HG02938 (cell line): ENCODE data around the gene ACSL5.
"Not testable (repeated sequence)": the region's sequence is repeated elsewhere in the genome, so short reads cannot be mapped to it uniquely, and the experiment has no call there.

ENCODE experiments used
- ATAC-seq: cut with Tn5 transposase; IDR thresholded peaks from one replicate; pipeline ENCODE4 v1.9.1; 2021; ENCODE audit warnings: mild to moderate bottlenecking, moderate library complexity; ENCODE audit not compliant: unreplicated experiment

Gene ACSL5

DNA sequence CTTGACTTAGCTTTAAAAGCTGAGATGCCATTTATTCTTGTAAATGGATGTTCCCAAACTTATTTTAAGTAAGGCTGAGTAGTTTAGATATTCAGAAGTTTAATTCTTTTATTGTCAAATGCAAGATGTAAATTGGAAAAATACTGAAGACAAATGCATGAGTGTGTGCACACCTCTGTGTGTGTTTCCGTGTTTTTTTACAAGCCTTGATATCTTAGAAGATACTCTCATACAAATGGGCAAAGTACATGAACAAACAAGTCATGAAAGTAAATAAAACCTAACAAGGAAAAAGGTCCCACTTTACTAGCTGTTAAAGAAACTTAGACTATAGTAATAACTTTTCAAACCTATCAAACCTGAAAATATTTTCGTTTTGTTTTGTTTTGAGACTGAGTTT, 29.0 kb downstream of the ACSL5 start:
- ATAC-seq, result no peak

DNA sequence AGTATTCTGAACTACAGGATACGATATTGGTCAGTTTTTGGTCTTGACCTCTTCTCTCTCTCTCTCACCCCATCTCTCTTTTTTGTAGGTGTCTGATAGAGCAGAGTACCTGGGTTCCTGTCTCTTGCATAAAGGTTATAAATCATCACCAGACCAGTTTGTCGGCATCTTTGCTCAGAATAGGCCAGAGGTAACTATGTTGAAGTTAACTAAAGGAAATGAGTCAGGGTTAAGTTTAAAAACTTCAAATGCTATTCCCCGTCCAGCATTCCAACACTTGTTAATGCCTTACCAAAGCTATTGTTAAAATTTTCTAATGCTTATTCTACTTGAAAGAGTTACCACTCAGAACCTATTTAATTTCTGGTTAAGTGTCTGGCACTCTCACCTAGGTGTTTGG, 30.7 kb downstream of the ACSL5 start:
- ATAC-seq, result no peak

DNA sequence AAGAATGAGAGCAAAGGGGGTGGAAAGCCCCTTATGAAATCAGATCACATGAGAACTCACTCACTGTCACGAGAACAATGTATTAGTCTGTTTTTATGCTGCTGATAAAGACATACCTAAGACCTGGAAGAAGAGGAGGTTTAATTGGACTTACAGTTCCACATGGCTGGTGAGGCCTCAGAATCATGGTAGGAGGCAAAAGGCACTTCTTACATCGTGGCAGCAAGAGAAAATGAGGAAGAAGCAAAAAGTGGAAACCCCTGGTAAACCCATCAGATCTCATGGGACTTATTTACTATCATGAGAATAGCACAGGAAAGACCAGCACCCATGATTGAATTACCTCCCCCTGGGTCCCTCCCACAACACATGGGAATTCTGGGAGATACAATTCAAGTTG, 32.9 kb downstream of the ACSL5 start:
- ATAC-seq, result not testable (repeated sequence)

DNA sequence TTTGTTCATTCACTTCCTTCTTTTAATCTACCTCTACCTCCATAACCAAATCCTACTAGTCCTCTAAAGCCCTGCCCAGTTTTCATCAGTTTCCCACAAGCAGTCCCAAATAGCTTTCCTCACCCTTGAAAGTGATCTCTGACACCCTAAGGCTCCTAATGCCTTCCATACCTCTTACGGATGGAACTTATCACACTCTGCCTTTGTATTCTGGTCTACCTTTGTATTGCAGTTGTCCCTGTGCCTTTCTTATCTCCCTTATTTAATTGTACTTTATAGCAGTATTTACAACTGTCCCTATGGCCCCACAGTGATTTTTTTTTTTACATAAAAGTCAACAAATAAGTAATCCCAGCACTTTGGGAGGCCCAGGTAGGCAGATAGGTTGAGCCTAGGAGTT, 33.8 kb downstream of the ACSL5 start:
- ATAC-seq, result no peak

DNA sequence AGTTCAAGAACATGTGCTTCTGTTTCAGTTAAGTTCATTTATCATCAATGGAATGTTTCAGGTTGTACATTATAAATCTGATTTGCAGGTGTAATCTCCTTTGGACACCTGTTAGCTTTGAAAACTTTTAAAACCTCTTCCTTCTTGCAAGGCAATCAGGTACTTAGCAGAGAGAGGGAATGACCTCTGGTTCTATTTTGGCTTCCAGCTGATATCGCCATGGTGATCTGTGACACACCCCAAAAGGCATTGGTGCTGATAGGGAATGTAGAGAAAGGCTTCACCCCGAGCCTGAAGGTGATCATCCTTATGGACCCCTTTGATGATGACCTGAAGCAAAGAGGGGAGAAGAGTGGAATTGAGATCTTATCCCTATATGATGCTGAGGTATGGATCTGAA, 35.4 kb downstream of the ACSL5 start:
- ATAC-seq, result no peak

DNA sequence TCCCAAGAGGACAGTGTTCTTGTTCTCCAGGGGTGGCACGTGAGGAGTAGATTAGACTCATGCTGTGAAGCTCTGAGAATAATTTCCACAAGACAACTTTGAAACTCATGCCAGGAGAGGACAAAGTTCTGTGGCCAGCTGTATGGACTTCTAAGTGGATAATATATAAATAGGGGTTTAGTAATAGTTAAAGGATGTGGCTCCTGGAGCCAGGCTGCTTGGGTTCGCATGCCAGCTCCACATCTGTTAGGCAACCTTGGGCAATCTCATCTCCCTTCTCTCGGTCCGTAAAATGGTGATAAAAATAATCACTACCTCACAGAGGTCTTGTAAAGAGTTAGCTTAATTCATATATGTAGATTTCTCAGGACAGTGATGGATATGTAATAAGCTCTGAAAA, 35.8 kb downstream of the ACSL5 start:
- ATAC-seq, result no peak

DNA sequence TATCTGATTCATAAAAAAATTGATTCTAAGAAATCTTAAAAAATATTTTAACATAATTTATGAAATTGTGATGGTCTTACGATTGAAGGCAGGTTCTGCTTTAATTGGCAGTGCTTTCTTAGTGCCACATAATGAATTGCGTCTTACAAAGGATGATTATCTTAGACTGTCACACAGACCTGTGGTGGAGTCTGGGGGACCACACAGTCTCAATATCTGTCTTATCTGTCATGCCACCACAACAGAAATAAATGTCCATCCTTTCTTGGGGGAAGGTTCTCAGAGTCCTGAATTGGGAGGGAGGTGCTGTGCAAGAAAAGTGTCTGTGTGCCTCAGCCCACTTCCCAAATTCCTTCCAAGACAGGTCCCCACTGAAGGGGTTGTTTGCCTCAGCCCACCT, 38.8 kb downstream of the ACSL5 start:
- no peak for ATAC-seq

DNA sequence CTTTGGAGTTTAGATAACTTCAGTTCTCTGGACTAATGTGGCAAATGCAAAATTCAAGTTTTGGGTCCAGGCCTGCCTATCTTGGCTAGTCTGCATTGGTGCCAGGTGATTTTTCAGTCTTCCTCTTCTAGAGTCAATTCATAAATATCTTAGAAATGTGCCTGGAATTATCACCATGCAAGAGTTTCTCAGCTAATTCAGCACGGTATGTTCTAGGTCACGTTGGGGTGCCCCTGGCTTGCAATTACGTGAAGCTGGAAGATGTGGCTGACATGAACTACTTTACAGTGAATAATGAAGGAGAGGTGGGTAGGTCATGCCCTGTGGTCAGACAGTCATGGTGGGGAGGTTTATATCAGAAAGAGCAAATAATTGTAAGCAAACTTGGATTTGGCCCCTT, 47.8 kb downstream of the ACSL5 start:
- ATAC-seq, result no peak

DNA sequence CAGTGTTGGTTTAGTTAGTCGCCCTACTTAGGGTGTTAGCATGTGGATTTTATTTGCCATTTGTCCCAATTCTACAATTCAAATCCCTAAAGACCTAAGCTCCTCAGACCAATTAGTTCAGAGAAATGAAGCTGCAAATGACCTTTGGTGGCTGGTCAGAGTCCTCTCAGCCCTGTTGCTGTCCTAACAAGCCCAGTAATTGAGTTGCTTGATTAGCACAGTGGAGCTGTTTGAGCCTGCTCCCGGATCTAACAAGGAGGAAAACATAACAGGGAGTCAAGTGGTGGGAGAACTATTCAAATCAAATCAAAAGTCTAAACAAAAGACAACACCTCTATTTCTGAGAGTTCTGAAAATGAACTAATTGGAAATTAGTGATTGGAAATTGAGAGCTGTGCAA, 50.7 kb downstream of the ACSL5 start:
- ATAC-seq, result no peak

DNA sequence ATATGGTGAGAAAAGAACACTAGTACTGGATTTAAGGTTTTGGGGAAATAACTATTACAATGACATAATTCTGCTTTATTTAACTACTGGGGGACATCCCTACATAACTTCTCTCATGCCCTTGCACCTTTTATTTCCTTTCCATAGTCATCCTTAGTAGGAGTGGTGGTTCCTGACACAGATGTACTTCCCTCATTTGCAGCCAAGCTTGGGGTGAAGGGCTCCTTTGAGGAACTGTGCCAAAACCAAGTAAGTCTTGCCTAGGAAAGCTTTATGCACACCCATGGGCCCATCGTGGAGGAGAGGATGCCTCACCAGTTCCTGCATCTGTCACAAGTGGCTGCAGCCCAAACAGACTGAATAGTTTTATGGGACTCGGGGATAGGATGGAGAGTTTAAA, 52.2 kb downstream of the ACSL5 start:
- no peak for ATAC-seq

DNA sequence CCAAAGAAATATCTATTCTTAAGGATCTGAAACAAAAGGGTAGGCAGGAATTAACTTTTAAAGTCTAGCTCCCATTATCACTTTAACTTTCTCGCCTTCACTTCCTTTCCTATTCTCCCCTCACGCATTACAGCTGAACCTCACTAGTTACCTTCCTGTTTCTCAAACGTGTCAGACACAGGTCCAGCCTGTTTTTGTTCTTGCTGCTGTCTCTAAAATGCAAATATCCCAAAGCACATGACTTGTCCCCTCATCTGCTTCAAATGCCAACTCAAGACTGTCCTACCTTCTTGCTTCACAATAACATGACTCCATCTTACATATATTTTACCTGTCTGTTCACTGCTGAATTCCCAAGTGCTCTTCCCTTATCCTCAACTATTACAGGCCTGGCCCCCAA, 55.2 kb downstream of the ACSL5 start:
- peak; percentile 63 for ATAC-seq

DNA sequence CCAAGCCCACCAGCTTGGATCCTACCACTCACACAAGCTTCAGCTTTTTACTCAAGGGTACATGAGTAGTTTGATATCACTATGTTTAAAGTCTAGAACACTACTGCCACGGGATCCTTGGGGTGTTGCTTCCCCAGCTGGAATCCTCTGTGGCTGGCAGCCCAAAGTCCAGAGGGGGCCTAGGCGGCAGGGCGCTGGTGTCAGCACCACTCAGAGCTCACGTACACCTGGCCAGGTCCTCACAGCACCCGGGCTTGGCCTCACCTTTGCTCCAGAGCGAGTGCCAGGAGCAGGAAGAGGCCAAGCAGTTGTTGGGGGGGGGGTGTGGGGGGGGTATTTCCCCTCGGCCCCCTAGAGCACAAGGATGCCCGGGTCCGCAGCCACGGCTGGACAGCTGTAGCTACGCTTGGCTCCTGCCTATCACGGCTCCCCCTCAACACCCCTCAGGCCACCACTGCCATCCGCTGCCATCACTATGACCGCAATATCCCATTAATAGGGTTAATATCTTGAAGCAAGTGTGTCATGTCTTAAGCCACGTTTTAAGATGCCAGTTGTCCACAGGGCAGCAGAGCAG, 55.8 kb downstream of the ACSL5 start:
- no peak for ATAC-seq

DNA sequence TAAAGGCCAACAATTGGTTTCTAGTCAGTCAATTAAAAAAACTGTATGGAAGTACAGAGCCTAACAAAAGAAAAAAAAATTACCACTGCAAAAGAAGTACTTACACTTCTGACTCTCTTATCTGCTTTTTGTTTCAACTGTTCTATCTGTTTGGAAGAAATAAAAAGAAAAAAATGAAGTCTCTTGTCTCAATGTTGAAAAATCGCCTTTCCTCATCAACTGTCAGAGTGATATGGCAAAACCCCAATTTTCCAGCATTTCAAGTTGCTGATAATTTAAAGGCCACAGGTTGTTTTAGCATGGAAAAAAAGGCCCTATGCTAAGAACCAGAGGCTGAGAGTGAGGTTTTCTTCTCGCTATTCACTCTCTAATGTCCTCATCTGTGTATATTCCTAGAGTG, 59.2 kb downstream of the ACSL5 start:
- no peak for ATAC-seq

DNA sequence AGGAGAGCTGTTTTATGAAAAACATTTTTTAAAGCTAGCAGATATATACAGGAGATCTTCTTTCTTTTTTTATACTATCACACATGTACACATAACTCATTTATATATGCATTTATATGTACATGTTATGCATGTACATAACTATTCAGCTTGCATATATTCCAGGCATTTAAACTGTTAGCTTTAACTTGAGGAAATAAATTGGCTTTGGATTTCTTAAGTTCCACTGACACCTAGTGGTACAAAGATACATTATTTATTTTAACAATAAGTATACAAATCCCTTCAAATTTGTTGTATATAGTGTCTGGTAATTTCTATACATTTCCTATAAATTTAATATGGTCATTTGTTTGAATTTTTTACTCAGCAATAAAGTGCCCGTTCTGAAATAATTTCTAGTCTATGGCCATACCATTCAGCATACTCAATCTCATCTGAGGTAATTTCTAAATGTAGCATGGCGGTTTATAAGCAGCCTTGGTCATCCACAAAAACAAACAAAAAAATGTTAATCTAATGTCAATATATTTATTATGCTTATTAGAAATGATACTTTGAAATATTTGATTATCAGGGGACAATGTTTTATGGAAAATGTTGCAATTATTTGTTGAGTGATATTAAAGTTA, 61.2 kb downstream of the ACSL5 start:
- no peak for ATAC-seq

DNA sequence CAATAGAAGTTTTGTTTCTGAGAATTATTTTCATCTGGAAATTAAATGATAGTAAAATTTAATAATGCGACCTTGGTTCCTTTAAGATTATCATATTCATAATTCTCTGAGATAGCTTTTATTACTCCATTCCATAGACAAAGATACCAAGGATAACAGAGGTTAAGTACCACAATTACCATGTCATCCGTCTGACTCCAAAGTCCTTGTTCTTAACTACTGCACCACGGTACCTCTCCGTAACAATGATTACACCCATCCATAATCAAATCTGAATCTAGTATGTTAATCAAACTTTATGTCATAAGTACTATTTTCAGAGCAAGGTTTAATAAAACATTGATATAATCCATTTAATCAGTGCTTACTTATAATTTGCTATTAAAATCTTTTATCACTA, 64.4 kb downstream of the ACSL5 start:
- no peak for ATAC-seq

DNA sequence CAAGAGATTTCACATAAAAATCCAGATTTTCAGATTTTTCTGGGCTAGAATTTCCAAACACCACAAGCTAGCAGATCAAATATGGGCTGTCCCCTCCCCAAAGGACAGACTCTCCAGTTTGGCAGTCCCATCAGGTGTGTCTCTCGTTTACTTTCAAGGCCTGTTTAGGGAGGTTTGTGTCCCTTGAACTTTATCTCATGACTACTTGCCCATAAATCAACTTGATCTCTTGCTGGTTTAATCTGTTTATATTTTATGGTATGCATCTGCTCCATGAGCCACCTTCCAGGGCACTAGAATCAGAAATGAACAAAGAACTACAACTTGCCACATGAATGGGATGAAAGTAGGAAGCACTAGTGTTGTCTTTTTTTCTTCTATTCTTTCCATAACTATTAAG, 67.6 kb downstream of the ACSL5 start:
- no peak for ATAC-seq

DNA sequence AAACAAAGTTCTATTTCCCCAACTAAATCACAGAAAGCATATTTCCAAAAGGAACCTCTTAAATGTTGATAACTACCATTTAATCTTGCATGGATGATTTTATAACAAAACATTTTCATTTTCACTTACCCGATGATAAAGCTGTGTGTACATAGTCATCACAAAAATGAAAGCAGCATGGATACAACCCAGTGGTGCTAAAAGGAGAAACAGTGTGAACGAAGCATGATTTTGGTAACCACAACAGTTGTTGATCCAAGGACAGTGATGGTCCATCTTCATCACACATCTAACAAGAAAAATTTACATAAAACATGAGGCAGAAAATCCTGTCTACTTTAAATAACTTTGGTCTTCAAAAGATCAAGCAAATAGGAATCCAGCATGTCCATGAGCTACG, 68.1 kb downstream of the ACSL5 start:
- ATAC-seq, result no peak

DNA sequence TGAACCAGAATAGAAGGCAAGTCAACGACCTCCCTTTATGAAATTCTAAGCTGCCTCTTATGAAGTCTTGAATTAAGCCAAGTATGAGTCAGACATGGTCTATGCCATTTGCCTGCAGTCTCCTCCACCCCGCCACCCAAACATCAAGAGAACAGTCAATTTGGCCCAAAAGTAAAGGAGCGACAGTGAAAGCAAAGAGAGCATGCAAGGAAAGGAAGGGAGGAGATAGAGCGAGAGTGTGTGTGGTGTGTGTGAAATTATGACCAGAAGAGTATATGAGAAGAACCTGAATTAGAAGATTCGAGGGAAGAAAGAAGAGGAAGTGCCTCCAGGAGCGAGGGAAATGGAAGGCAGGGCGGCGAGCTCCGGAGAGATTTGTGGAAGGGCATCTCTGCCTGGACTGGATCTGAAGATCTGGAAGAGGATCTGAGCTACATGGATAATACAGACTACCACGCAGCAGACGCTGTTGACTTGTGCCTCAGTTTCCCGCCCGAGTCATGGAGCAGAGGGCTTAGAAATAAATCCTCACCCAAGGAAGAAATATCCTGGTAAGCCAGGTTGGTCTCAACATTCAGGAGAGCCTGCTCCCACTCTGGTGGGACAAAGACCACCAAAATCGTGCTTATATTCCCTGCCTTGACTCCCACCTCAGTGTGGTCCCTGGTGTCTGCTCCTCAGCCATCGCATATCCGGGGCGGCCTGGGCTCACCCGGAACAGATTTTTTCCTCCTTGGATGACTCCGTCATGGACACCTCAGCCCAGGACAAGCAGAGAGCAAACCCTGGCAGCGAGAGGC, 72.3 kb downstream of the ACSL5 start:
- ATAC-seq, result no peak

DNA sequence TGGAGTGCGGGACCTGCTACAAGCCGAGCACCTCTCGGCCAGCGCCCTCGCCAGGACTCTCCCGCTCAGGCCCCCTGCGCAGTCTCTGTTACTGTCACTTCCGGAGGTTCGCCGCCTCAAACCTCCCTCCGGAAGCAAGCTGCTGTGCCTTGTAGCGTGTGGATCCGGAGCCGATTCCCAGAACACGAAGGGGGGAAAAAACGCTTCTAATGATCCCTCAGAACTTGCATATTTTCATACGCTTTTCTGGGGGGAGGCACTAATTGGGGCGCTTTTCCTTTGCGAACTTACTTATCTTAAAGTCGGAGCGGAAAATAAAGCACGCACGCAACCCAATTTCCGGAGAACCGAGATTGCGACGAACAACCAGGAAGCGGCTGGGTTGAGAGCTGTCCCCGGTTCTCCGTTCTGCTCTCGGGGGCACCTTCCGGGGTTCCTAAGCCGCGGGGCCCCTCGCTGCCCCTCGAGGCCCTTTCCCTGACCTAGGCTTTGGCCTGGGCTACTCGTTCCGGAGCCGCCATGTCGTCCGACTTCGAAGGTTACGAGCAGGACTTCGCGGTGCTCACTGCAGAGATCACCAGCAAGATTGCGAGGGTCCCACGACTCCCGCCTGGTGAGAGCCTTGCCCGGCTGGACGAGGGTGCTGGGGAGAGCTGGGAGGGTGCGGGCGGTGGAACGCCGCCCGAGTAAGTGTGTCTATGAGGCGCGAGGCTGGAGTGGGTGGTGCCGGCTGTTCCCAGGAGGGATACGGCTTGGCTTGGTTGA, 73.1 kb downstream of the ACSL5 start, which contains the start of the genes VTI1A and ZDHHC6:
VTI1A (plus strand) TSS at position 361 of the 765 bp plus-strand sequence; CDS start at position 520, 159 bp downstream.
ZDHHC6 (minus strand) TSS at position 60 of the 765 bp plus-strand sequence. CDS start 1,478 bp downstream, outside the sequence.
- ATAC-seq, result peak; percentile 91

DNA sequence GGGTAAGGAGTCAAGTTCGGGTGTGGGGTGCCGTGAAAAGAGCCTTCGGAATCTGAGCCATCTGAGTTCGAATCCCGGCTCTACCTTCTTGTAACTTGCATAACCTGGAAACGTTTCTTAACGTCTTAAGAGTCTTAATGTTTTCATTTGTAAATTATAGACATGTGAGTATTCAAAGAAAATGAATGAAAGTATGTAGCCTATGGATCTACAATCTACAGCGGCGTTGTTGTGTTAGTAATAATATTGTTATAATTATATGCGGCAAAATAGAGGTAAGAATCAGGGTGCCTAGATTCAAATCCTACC, 73.7 kb downstream of the ACSL5 start:
- ATAC-seq, result no peak

DNA sequence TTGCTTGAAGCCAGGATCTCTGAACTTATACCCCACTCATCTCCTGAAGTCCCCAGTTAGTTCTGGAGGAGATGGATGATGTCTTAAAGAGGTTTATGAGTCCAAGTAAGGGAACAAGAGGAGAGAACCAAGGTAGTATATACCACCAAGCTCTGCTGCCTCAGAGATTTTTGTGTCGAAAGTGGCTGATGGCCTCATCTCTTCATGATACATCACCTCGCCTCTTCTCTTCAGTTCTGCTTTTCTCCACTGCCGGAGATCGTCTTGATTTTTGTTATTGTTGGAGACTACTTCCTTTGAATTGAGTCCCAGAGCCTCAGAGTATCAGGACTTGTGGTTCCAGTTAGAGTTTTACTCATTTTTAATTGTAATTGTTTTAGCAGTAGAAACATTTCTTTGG, 75.0 kb downstream of the ACSL5 start:
- no peak for ATAC-seq
